ENCODE data around the gene ACP5. TPM values are rescaled to one million over a fixed set of nuclear protein-coding genes. Genes with fewer than 3 reads are reported as not detected.
A peak's percentile ranks its signal among the peaks of the same experiment; 100 is the strongest.

Gene ACP5
- polyA plus RNA-seq, 1 donor, result 10.0 TPM

DNA sequence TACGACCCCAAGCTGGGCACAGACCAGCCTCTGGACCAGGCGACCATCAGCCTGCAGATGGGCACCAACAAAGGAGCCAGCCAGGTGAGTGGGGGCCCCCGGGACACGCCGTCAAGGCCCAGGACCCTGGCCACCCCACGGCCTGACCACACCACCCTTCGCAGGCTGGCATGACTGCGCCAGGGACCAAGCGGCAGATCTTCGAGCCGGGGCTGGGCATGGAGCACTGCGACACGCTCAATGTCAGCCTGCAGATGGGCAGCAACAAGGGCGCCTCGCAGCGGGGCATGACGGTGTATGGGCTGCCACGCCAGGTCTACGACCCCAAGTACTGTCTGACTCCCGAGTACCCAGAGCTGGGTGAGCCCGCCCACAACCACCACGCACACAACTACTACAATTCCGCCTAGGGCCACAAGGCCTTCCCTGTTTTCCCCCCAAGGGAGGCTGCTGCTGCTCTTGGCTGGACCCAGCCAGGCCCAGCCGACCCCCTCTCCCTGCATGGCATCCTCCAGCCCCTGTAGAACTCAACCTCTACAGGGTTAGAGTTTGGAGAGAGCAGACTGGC lies 28.0 kb downstream of the ACP5 start:
- DNase-seq, result no peak

DNA sequence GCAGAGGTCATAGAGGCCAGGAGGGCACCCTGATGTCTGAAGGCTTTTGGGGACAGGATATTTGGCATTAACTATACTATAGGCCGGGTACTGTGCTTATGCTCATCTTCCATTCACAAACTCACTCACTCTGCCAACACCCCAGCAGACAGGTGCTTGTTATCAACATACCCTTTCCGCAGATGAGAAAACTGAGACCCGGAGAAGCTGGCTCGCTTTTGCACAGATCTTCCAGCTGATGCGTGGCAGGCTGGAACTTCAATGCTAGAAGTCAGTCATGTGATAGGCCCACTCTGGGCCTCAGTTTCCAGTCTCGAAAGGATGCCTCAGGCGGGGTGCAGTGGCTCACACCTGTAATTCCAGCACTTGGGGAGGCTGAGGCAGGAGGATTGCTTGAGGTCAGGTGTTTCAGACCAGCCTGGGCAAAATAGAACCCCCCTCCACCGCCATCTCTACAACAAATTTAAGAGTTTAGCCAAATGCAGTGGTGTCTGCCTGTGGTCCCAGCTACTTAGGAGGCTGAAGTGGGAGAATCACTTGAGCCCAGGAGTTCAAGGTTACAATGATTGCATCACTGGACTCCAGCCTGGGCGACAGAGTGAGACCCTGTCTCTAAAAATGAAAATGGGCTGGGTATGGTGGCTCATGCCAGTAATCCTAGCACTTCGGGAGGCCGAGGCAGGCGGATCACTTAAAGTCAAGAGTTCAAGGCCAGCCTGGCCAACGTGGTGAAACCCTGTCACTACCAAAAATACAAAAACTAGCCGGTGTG lies 29.3 kb downstream of the ACP5 start:
- DNase-seq, result no peak

DNA sequence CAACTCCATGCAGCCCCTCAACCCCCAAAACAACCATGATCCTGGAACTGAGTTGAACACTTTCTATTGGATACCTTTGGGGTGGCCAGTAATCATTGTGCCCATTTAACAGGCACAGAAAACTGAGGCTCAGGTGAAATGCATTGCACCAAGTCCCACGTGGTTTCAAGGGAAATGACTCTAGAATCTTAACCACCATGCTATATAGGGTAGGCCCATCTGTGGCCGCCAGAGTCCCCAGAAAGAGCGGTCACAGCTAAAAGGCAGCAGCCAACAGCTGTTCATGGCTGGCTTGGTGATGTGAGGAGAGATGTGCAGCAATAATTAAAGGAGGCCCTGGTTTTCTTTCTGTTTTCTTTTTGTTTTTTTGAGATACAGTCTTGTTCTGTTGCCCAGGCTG lies 36.2 kb downstream of the ACP5 start:
- no peak for DNase-seq

DNA sequence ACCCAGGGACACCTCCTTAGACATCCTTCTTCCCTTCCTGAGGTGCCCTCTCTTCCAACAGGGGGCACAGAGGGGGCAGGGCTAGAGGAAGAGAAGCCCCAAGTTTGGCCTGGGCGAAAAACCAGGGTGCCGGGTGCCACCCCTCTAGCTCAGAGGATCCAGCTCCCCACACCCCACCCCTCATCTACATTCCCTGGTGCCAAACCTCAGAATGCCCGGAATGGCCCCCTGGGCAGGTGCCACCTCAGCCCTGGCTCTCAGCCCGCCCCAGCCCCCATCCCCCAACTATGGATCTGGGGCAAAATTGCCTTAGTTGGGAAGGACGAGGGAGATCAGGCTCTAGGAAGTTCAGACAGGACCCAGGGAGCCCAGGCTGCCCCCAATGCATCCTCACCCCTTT lies 36.8 kb downstream of the ACP5 start:
- no peak for DNase-seq

DNA sequence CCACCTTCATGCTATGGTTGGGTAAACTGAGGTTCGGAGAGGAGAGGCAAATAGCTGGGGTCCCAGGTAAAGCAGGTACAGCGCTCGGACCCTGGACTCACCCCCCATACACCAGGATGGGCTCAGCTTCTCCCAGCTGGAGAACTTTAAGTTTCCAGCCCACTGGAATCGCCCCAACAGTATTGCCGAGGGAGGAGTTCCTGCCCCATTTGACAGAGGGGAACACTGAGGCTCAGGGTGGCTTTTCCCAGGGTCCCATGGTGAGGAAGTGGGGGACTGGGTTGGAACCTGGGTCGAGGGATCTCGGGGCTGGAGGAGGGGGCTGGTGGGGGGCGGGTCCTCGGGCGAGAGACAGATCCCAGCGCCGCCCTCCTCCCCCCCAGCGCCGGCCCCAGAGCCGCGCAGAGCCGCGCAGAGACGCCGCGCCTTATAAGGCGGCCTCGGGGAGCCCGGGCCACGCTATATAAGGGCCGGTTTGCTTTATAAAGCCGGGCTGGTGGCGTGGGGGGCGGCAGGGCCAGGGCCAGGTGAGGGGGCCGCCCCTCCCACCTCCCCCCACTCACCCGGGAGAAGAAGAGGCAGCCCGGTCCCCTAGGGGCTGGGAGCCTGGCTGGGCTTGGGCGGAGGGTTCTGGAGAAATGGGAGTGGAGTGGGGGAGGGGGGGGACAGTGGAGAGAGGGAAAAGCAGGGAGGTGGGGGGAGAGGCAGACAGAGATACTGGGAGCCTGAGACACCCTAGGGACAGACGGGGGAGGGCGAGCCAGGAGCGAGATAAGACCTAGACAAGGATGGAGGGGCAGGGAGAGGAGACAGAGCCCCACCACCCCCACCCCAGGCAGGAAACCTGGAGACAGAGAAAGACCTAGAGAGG lies 37.7 kb downstream of the ACP5 start:
- DNase-seq, result no peak

DNA sequence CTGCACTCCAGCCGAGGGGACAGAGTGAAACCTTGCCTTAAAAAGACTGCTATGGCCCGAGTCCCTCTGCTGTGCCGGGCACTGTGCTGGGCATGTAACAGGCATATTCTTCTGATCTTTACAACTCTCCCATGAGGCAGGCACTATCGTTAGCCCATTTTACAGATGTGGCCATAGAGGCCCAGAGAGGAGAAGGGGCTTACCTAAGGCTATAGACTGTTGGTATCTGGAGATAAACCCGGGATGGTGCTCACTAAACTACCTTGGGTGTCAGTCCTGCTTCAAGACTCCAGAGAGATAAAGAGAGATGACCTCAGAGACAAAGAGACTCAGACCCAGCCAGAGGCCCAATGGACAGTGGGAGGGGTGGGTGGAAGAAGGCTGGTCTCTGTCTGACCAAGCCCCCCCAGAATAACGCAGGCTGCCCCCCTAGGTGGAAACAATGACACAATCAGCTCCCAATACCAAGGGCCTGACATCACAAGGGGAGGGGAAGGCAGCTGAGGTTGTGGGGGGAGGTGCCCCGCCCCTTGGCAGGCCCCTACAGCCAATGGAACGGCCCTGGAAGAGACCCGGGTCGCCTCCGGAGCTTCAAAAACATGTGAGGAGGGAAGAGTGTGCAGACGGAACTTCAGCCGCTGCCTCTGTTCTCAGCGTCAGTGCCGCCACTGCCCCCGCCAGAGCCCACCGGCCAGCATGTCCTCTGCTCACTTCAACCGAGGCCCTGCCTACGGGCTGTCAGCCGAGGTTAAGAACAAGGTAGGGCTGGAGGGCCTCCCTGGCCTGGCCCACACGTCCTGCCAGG lies 39.0 kb downstream of the ACP5 start, which contains the start of gene CNN1:
CNN1 (plus strand) TSS at position 620 of the 805 bp plus-strand sequence; CDS start at position 697, 77 bp downstream.
- no peak for DNase-seq

DNA sequence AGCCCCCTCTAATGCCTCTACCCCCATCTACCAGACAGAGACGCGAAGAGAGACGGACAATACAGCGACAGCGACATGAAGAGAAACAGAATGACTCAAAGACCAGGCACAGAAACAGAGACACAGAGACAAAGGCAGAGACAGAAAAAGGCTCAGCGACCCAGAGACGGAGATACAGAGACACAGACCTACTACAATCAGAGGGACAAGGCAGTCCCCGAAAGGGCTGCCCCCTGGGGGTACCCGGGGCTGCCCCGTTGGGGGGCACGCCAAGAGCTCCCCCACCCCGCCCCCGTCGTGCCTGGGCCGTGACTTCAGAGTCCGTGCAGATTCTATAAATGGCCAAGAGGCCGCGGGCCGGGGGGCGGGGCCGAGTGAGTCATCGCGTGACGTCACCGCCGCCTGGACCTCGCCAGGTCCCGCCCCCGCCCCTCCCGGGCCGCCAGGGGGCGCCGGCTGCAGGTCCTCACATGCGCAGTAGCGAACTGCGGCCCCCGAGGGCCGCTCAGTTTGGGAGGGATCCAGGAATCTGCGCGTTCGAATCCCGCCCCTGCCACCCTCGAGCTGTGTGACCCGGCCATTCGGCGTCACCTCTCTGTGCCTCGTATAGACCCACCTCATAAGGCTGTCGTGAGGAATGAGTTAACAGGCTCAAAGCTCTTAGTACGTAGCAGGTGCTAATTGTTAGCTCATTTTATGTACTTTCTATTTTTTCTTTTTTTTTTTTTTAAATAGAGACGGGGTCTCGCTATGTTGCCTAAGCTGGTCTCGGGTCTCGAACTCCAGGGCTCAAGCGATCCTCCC lies 41.5 kb downstream of the ACP5 start:
- DNase-seq, result peak; percentile 79

DNA sequence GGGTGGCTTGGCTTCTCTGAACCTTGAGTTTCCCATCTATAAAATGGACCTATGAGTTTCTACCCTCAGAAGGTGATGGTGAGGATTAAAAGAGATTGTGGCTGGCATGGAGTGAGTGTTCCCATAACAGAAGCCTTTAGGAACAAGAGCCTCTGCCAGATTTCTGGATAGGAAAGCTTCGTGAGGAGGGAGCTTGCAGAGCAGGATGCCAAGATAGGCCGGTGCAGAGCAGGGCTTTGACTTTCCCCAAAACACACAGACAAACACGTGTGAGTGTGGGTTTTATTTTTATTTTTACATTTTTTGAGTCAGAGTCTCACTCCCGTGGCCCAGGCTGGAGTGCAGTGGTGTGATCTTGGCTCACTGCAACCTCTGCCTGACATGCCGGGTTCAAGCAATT lies 42.5 kb downstream of the ACP5 start:
- no peak for DNase-seq

DNA sequence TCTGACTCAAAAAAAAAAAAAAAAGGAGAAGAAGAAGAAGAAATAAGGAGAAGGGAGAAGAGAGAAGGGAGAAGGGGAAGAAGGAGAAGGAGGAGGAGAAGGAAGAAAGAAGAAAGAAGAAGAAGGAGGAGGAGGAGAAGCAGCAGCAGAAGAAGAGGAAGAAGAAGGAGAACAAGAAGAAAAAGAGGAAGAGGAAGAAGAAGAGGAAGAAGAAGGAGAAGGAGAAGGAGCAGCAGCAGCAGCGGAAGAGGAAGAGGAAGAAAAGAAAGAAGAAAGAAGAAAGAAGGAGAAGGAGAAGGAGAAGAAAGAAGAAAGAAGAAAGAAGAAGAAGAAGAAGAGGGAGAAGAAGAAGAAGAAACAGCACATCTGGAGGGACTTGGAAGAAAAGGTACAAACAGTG lies 42.9 kb downstream of the ACP5 start:
- no peak for DNase-seq

DNA sequence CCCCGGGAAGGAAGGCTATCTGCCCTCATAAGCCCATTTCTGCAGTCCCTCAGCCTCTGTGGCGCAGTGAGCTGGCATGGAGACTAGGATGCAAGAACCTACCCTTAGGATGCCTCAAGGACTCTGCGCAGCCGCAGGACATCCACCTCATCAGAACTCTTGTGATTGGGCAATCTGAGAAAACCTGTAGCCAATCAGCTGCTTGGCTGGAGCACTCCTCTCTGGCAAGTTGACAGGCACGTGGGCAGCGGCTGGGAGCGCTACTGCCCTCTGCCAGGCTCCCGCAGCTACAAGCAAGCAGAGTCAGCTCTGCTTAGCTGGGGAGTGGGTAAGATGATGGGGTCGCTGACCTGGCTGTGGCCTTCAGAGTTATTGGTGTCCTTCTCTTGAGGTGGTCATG lies 47.0 kb downstream of the ACP5 start:
- DNase-seq, result no peak

DNA sequence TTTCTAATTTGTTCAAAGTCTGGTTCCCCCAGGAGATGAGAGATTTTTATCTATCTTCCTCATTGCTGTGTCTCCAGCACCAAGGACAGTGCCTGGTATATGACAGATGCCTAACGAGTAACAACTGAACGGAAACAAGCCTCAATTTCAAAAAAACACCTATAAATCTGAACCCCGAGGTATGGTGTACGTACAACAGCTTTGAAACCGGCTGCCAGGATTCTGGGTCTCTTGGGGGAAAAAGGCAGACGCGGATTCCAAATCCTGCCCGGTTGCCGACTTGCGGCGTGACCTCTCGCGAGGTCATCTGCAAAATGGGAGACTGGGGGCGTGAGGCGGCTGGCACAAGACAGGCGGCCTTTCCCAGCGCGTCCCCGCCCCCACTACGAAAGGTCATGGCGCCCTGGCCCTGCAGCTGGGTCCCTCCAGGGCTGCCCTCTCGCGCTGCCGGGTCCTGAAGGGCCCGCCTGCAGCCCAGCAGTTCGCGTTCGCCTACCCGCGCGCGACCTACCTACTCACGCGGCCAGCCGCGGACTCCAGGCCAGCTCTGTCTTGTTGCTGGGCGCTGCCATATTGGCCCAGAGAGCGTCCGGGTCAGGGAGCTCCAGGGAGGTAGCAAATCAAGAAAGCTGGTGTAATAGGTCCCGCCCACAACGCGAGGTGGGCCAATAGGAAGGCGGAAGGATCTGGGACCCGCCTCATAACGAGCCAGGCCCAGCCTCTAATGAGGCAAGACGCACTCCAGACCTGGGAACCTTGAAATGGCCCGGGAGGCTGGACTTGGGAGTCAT lies 48.7 kb downstream of the ACP5 start, which contains the start of gene ECSIT:
ECSIT (minus strand) TSS at position 584 of the 791 bp plus-strand sequence. CDS start 9,964 bp downstream, outside the sequence.
- DNase-seq, result peak; percentile 98

Other genes with a start within 250 kb of the ACP5 start
- gene RAB3D, start 238.0 kb downstream of the ACP5 start, polyA plus RNA-seq (ENCODE audit: insufficient read length), result 15.2 TPM
- gene TMEM205, start 231.4 kb downstream of the ACP5 start, polyA plus RNA-seq (ENCODE audit: insufficient read length), result 121 TPM
- 30.3 TPM for gene CCDC159, start 231.1 kb downstream of the ACP5 start, polyA plus RNA-seq (ENCODE audit: insufficient read length)
- 10.5 TPM for gene PLPPR2, start 222.2 kb downstream of the ACP5 start, polyA plus RNA-seq (ENCODE audit: insufficient read length)
- 2.7 TPM for gene SWSAP1, start 203.0 kb downstream of the ACP5 start, polyA plus RNA-seq (ENCODE audit: insufficient read length)
- 21.3 TPM for gene EPOR, start 193.3 kb downstream of the ACP5 start, polyA plus RNA-seq (ENCODE audit: insufficient read length)
- 99.4 TPM for gene RGL3, start 158.3 kb downstream of the ACP5 start, polyA plus RNA-seq (ENCODE audit: insufficient read length)
- 1.4 TPM for gene ODAD3, start 142.5 kb downstream of the ACP5 start, polyA plus RNA-seq (ENCODE audit: insufficient read length)
- gene PRKCSH, start 142.0 kb downstream of the ACP5 start, polyA plus RNA-seq (ENCODE audit: insufficient read length), result 321 TPM
- 0.05 TPM for gene ELAVL3, start 96.6 kb downstream of the ACP5 start, polyA plus RNA-seq (ENCODE audit: insufficient read length)
- 9.6 TPM for gene ZNF653, start 71.8 kb downstream of the ACP5 start, polyA plus RNA-seq (ENCODE audit: insufficient read length)
- 31.0 TPM for gene ECSIT, start 48.5 kb downstream of the ACP5 start, polyA plus RNA-seq (ENCODE audit: insufficient read length)
- gene CNN1, start 38.8 kb downstream of the ACP5 start, polyA plus RNA-seq (ENCODE audit: insufficient read length), result 3.0 TPM
- gene ELOF1, start 18.4 kb downstream of the ACP5 start, polyA plus RNA-seq (ENCODE audit: insufficient read length), result 42.3 TPM
- gene ZNF627, start 19.8 kb upstream of the ACP5 start, polyA plus RNA-seq (ENCODE audit: insufficient read length), result 43.4 TPM
- gene ZNF823, start 161.3 kb upstream of the ACP5 start, polyA plus RNA-seq (ENCODE audit: insufficient read length), result 13.4 TPM
- gene ZNF441, start 189.4 kb upstream of the ACP5 start, polyA plus RNA-seq (ENCODE audit: insufficient read length), result 18.3 TPM
- 7.4 TPM for gene ZNF491, start 220.9 kb upstream of the ACP5 start, polyA plus RNA-seq (ENCODE audit: insufficient read length)
- 28.8 TPM for gene ZNF440, start 236.6 kb upstream of the ACP5 start, polyA plus RNA-seq (ENCODE audit: insufficient read length)